NCI-H2029 treated with DMSO at 0.1 percent for 48 hours (cell line): ENCODE measurements around the gene SFMBT1.

ENCODE experiments used
- DNase-seq: peaks from one replicate; lab custom pipeline; 2025; lab: John Stamatoyannopoulos, UW

SFMBT1 gene

DNA sequence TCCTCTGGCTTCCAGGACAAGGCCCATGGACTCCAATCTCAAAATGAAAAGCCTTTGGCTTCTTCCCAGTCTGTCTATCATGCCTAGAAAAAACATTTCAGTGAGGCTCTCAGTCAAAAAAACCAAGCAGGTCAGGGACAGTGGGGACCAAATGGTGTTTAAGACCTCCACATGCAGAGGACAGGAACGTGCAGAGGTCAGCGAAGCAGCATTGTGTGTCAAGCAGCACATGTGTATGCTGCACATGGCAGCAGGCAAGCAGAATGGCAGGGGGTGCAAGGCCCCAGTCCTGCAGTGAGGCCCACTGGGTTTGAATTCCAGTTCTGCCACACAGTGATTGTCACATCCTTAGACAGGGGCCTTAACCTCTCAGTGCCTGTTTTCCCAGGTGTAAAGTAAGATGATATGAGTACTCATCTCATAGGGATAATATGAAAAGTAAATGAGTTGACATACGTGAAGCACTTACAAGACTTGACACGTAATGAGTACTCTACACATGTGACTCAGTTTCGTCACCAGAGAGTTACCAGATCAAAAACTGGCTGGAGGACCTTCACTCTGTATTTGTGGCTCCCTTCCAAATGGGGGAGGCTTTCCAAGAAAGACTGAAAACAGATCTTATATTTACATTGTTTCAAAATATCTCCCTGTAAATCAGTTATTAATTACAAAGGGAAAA lies 159.7 kb downstream of the SFMBT1 start:
- no peak for DNase-seq

DNA sequence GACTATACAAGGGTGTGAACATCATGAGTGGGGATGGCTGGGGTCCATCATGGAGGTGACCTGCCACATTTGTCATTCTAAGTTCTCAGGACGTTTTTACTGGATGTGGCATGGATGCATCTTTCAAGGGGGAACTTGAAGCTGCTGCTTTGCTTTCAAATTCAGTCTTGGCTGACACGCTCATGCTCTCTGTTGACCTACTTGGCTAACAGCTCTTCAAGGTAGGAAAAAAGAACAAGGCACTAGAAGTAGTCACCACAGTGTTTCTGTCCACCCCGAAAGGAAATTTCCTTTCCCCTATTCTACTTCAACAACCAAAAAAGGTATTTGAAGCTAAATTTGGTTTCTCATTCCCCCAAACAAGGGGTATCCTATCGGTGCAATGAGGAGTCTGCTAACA lies 163.5 kb downstream of the SFMBT1 start:
- no peak for DNase-seq

DNA sequence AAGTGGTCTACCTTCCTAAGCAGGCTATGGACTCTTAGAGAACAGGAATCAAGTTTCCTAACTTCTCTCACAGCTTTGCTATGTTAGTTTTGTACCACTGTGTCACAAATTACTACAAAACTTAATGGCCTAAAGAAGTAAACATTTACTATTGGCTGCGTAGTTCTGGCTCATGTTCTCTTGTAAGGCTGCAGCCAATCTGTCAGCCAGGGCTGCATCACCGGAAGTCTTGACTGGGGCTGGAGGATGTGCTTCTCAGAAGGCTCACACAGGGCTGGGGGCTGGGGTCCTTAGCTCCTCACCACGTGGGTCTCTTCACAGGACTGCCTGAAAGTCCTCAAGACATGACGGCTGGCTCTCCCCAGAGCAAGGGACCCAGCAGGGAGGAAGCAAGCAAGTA lies 164.0 kb downstream of the SFMBT1 start:
- no peak for DNase-seq

DNA sequence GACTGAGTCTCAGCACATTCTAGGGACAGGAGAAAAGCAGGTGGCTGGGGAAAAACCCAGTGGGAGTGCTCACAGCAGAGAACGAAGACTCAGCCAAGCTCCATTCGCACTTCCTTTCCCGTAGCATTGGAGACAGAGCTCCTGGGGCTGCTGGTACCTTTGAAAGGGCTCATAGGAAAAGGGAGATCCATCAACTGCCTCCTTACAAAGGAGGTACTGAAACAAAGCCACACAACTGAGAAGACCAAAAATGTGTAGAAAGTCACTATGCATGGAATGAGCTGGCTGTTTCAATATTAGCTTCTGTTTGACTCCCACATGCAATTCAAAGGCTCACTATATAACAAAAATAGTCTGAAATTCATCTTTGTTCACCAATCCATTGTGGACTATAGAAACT lies 165.4 kb downstream of the SFMBT1 start:
- no peak for DNase-seq

DNA sequence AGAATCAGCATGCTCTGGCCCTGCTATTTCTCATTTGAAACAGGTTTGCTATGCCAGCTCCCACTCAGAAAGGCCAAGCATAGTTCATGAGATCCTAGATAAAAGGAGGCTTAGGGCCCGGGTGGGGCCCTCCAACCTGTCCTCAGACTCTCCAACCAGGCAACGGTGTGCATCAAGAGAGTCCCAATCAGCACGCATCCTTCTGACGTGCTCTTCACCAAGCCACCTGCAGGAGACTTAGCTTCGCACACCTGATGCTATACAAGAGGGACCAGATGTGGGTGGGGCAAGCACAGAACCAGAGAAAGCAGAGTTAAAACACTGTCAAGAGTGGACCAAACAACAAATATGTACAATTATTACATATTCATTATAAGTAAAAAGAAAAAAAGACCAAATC lies 165.8 kb downstream of the SFMBT1 start:
- DNase-seq: no peak

DNA sequence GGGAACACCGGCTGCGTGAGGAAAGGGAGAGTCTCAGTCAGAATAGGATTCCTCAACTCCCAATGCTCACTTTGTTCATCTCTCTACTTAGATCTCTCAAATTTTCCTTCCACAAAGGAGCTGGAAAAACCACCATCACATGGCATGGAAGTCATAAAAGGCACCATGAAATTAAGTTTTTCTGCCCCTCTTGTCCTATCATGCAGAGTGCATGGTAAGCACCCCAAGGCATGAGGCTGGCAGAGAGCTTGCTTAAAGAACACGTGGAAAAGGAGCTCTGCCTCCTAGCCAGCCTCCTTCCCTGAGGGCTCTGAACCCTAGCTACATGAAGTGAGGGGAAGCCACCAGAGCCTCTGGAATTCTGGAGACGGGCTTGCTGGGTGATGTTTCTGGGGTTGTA lies 166.3 kb downstream of the SFMBT1 start:
- DNase-seq: no peak

DNA sequence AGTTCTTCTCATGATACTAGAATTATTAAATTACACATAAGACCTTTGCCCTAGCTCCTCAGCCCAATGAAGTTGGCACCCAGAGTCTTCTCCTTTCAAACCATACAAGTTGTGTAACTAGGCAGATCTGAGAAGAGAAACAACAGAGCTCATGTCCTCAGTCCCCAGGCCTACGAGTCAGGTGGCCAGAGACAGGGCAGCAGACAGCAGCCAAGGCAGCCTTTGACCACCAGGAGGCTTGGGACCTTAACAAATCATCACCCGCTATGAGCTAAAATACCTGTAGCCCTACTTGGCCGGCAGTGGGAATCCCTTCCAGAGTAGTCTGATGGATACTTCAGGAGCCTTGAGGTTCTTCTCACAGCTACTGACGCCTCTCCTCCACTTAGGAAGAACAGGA lies 166.8 kb downstream of the SFMBT1 start:
- no peak for DNase-seq

DNA sequence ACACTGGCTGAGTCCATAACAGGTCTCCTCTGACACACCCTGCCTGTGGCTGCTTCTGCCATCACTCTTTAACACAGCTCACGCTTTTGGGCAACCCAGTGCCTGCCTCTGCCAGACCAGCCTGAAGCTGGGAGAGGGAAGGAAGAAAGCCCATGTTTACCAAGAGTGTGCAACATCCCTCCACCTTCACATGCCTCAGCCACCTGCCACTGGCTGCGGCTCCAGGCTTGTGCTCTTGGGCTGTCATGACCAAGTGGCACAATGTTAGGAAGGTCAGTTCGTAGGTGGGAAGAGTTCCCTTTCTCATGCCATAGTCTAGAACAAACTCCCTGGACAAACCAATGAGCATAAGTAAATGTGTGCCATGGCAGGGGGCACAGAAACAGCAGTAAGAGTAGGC lies 168.8 kb downstream of the SFMBT1 start:
- no peak for DNase-seq

DNA sequence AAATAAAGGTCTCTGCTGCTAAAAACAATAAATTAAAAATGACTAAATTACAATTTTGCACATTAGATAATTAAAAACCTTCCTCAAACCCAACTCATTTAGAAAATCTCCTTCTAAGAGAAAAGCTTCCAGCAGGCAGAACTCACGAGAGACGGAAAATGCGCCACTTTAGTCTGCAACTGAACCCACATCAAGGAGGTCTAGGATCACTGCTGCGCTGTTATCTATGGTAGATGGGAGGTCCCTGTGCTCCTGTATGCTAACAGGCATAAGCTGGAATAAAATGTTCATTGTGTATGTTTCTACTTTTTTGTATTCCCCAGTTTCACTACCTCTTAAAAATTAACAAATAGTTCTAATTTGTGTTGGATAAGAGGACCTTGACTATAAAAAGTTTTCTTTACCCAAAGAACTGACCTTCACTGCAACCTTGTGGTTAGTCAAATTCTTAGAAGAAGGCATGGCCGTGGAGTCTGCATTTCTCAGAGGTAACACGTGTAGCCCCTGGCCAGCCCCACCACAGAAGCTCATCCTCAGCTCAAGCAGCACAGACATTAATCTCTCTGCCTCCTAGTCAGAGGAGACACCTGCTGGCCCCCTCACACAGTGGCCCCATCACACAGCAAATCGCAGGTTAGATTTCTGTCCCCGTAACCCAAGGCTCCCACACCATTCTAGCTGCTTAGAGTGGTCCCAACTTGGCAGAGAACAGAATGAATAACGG lies 170.8 kb downstream of the SFMBT1 start:
- DNase-seq: no peak

DNA sequence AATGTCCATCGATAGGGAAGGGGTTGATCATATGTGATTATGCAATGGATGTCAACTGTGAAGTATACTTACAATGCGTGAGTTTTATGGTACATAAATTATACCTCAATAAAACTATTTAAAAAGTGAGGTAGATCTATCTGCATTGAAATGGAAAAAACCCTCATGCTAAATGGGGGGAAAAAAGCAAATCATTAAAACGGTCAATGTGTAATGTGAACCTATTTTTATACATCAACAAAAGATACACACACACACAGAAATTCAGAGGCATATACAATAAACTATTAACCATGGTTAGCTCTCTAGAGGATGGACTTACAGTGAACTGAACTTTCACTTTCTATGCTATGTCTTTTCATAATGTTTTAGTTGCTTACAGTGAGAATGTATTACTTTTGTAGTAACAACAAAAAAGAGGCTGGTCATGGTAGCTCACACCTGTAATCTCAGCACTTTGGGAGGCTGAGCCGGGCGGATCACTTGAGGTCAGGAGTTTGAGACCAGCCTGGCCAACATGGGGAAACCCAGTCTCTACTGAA lies 171.6 kb downstream of the SFMBT1 start:
- DNase-seq: no peak

DNA sequence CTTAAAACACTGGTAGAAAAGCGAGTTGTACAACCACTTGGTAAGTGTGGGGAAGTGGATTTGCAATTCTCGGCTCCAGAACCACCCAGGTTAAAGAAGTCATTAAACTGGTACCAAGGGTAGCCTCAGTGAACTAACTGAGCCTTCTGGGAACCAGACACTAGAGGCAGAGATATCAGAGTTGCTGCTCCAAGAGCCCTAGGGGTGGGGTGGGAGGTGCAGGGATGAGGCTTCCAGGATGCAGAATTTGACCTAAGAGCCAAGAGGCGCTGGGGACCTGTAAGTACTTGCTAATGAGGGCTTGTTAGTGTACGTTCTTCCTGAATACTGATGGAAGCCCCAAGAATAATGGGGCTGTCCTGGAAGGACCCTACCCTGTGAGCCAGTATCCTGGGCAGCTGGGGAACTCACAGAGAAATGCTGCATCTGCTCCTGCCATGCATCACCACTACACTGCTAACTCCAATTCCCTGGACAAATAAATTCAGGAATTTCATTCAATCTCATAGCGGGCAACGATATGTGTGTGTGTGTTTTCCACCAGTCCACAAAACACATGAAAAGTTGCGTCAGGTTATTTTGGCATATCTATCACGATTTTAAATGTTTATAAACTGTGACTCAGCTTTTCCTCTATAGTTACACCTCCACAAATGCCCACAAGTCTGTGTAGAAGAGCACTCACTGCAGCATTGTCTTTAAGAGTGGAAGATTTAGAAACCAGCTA lies 172.3 kb downstream of the SFMBT1 start:
- no peak for DNase-seq

DNA sequence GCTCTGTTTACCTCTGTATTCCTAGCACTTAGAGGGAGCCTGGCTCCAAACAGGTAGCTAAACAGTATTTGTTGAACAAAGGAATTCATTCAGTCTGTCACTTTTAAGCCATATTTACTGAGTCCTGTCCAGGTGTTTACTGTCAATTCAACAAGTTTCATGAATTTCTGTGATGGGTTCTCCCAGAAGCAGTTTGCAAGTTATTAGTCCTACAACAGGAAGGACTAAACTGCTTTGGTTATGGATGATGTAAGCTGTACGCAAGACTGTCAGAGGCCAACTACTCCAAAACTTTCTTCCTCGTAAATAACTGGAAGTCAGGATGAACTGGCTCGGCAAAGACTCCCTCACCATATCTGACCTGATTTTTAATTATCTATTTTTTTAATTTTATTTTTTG lies 173.6 kb downstream of the SFMBT1 start:
- no peak for DNase-seq

DNA sequence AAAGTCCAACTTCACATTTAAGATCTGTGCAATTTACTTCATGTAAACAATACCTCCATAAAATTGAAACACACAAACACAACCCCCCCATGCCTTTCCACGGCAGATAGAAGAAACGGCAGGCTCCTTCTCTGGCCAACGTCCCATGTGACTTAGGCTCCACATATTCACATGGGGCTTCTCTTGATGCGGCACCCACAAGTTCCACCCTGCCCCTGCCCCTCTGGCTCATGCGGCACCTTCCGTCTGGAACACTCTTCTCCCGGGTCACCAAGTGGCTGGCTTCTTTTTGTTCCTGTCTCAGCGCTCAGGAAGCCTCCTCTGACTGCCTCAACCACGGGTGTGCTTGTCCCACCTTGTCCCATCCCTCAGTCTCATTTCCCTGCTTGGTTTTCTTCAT lies 174.1 kb downstream of the SFMBT1 start:
- no peak for DNase-seq

DNA sequence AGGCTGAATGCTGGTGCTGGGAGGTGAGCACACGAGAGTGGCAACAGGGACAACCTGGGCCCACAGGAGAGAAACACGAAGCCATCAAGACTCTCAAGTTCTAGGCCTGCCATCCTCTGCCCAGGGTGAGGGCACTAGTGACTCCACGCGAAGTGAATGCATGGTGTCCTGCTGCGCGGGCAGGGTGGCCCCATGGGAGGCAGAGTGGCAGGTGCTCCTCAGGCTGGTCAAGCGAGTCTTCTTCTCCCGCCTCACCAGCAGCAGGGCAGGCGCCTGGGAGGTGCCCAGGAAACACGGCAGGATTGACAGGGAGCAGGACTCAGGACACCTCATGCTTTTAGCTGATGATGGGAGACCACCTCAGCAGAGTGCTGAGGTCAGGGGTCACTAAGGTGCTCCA lies 175.4 kb downstream of the SFMBT1 start:
- no peak for DNase-seq

DNA sequence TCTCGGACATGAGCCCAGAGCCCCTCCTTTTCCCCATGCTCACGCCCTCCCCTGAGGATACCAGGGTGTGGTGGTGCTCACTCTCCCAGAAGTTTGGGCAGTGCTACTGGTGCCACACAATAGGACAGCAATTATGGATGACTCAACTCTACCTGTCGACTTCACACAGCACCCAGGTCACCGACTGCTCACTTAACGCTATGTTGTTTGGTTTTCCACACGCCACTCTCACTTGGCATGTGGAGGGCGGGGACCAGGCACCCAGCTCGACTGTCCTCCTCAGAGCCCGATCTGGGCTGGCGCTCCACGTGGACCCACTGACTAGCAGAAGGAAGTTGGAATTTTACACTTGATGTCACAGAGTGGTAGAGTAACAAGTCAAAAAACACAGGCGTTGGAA lies 179.4 kb downstream of the SFMBT1 start:
- DNase-seq: no peak

DNA sequence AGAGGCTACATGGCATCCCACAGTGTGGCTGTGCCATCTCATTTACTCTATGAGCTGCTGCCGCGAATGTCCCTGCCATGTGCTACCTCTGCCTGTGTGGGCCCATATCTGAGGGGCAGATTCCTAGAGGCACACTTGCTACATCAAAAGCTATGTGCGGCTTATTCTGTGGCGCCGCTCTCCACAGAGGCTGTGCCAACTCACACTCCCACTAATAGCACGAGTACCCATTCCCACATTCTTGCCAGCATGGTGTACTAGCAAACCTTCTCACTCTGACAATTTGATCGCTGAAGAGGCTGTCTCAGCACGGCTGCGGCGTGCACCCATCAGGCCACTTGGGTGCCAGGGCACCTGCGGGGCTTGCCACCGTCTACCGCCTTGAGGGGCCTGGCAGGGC lies 179.9 kb downstream of the SFMBT1 start:
- DNase-seq: peak; percentile 24

DNA sequence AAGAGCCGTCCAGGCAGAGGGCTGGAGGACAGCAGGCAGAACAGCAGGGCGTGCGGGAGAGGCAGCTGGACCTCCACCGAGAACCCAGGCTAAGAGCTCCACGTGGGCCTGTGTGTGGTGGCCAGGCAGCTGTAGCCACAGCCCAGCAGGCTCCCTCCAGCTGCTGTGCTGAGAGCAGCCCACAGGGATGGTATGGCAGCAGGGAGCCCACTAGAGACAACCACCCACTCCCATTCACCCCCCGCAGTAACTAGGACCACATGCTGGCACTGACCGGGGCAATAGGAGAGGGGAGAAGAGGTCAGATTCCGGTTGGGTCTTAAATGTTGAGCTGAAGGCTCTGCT lies 185.5 kb downstream of the SFMBT1 start:
- no peak for DNase-seq

DNA sequence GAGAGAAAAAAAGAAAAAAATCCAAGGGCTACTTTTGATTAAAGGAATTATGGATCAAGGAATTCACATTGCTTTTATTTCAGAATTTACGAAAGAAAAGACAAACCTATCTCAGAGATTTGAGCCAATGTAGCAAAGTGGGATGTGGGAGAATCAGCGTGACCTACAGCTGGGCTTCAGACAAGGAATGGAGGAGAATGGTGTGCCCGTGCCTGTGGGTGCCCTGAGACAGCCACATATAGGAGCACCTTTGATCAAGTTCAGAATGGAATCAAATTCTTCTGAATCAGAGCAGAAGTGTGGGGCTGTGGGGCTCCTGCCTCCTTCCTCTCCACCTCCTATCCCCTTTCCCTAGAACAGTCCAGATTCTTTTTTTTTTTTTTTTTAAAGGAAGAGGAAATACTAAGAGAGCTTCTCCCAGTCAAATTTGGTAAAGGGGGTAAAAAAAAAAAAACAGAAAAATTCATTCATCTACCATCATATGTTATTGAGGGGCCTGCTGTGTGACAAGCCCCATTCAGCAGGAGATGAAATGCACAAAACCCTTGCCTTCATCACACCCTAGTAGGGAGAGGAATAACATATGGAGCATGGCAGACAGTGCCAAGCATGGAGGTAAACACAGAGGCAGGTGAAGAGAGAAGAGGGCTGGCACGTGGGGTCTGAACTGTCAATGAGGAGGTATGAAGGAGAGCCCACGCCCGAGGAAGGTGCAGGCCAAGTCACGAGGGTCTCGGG lies 186.0 kb downstream of the SFMBT1 start:
- peak; percentile 17 for DNase-seq

DNA sequence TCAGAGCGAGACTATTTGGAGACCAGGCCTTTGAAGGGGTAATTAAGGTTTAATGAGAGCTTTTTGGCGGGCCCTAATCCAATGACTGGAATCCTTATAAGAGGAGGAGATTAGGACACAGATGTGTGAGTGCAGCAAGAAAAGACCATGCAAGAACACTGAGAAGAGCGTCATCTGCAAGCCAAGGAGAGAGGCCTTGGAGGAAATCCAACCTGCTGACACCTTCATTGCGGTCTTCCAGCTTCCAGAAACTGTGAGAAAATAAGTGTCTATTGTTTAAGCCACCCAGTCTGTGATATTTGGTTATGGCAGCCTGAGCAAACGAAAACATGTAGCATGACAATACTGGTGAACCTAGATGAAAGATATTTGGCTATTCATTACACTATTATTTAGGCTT lies 188.0 kb downstream of the SFMBT1 start:
- DNase-seq: no peak

DNA sequence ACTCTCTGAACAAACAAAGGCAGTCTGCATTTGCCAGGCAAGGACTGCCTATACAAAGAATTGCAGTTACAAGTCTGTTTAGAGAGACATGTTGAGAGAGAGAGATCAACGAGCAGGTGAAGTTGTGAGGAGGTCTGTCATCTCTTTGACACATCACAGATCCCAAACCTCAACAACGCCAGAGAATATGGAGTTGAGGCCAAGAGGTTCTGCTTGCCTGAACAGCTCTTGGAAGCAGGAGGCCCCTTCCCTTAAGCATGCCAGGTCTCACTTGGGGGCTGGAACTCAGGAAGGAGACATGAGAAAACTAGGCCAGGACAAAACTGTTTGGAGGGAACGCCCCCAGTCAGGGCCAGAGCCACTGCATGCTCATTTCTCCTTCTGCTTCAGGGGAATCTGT lies 188.7 kb downstream of the SFMBT1 start:
- DNase-seq: no peak

DNA sequence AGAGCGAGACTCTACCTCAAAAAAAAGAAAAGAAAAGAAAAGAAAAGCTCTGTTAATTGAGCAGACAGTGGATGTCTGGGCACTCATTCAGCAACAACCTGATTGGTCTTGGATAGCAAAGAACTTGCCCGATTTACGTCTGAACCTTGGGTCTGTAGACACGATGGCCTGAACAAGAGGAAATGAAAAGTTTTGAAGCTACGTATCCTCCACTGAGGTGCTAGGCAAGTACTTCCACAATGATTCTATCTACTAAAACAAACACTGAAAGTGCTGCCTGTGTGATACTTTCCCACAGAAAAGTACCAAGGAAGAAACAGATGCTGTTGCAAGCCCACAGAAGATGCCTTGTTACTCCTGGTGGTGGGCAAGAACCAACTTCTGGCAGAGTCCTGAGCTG lies 189.2 kb downstream of the SFMBT1 start:
- no peak for DNase-seq

DNA sequence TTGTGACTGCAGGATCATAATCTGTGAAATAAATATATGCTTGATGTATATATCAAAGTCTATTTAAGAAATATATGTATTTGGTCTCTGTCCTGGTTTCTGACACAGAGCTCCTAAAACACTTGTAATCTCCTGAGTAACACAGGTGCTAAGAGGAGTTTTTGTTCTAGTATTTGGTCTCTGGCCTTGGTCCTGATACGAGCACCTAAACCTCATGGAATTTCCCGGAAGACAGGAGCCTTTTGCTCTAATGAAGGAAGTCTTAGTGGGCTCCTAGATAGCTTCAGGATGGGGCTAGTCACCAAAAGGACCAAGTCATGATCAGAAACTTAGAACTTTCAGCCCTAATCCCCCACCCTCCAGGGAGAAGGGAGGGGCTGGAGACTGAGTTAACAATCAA lies 191.9 kb downstream of the SFMBT1 start:
- DNase-seq: no peak
